Measurements from ENCODE around the gene SMARCA2. TPM values are rescaled to one million over a fixed set of nuclear protein-coding genes. Genes with fewer than 3 reads are reported as not detected.
A peak's percentile ranks its signal among the peaks of the same experiment; 100 is the strongest.

SMARCA2 gene
- total RNA-seq, 2 experiments from 2014 or later: 243 to 245 TPM

DNA sequence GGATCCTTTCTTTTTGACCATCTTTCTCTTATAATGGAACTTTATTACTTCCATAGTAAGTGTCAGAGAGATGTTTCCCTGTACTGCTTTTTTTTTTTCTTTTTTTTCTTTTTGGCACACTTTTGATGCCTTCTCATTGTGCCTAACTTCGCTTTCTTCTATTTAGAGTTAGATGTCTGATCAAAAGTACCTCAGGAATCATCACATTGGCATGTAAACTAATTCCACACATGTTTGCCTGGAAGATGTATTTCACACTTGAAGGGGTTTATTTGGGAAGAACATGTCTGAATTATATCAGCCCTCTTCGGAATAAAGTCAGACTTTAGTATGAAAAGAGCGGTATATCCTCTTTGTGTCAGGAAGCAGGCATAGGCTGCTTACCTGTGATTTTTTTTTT lies 35.1 kb downstream of the SMARCA2 start:
- peaks cover 65% of the 10 kb centered on the region for H3K36me3 Mint-ChIP-seq (ENCODE audit: low read depth)
- ChIA-PET POLR2A (interaction anchor here (0.7 kb wide), 1 partner anchor 131 kb away, joined by 3 read pairs; no protein-coding TSS in a partner anchor), CTCF (no interaction called here)
- H3K4me3 Mint-ChIP-seq: no peak overlapping the region
- no peak overlapping the region for H3K27ac Mint-ChIP-seq
- H3K27me3 Mint-ChIP-seq (ENCODE audit: low read depth): no peaks in the 10 kb centered on the region
- DNase-seq: no peak
- no peaks in the 10 kb centered on the region for H3K9me3 Mint-ChIP-seq (ENCODE audit: insufficient read depth)
- ATAC-seq: no peak
- peaks cover 41% of the 10 kb centered on the region for H3K4me1 Mint-ChIP-seq (ENCODE audit: low read depth)

DNA sequence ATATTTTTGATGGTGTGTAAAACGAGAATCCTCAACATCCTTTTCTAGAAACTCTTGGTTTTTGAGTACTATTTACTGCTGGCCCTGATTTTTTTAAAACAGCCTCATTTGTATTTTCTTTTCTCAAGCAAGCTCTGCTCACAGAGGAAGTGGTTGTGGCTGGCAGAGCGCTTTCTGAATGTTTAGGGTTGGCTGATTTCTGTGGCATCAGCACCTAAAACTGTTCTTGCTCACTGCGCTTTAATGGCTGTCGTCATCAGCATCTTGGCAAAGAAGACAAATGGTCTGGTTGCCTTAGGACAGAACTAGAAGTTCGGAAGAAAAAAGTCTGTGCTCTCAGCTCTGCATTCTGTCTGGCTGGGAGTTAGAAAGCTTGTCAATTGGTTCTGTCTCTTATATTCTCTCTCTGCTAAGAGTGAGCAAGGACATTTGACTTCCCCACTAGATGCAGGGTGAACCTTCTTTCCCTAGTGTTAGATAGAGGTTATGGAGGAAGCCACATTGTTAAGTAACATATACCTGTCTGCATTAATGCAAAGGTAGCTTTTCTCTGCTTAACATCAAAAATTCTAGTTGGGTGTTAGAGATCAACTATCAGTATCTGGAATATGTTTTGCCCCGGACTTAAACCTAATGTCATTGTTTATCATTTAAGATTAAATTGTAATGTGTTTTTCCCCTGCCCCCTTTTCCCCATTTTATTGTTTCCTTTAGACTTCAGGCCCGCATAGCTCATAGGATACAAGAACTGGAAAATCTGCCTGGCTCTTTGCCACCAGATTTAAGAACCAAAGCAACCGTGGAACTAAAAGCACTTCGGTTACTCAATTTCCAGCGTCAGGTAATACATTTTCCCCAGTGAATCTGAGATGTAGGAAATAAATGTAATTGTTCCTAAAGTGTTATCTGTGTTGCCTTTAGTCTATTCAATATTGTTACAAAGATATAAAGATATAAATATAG lies 39.0 kb downstream of the SMARCA2 start:
- Mint-ChIP-seq H3K36me3 (ENCODE audit: low read depth) (peaks cover 69% of the 10 kb centered on the region), H3K4me3 (peak overlapping the region; percentile 51), H3K27ac (peak overlapping the region; percentile 90), H3K4me1 (ENCODE audit: low read depth) (peaks cover 40% of the 10 kb centered on the region), H3K27me3 (ENCODE audit: low read depth) (no peaks in the 10 kb centered on the region), H3K9me3 (ENCODE audit: insufficient read depth) (no peaks in the 10 kb centered on the region)
- POLR2A ChIA-PET: interaction anchor here (3.6 kb wide), 1 partner anchor 38 kb away, joined by 39 read pairs; the partner anchor contains the start of gene SMARCA2
- CTCF ChIA-PET: interaction anchor here (0.9 to 2.4 kb wide), 6 partner anchors 8 to 114 kb away, joined by 3 to 13 read pairs (median 4); no protein-coding TSS in a partner anchor
- DNase-seq (peak; percentile 88), ATAC-seq (peak; percentile 98)

DNA sequence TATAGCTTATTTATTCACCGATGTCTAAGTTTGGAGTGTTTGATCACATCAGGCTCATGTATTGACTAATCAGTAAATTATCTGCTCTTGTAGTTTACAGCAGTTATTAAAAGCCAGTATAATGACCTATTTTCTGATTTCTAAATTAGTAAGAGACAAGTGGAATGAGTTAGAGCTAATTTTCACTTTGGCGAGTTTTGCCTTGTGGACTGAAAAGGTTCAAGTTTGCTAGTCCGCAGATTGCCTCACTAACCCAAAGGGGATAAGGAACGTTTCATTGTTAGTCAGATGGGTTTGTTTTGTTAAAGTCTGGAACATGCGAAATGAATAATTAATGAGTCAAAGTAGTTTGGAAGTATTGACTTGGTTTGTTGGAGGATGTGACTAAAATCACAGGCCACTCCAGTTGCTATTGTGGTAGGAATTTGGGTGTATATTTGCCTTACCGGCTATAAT lies 40.1 kb downstream of the SMARCA2 start:
- POLR2A ChIA-PET: interaction anchor here (3.6 kb wide), 1 partner anchor 39 kb away, joined by 39 read pairs; the partner anchor contains the start of gene SMARCA2
- no peaks in the 10 kb centered on the region for H3K9me3 Mint-ChIP-seq (ENCODE audit: insufficient read depth)
- peaks cover 43% of the 10 kb centered on the region for H3K4me1 Mint-ChIP-seq (ENCODE audit: low read depth)
- peaks cover 69% of the 10 kb centered on the region for H3K36me3 Mint-ChIP-seq (ENCODE audit: low read depth)
- H3K27ac Mint-ChIP-seq: no peak overlapping the region
- DNase-seq: no peak
- no peak for ATAC-seq
- no peak overlapping the region for H3K4me3 Mint-ChIP-seq
- H3K27me3 Mint-ChIP-seq (ENCODE audit: low read depth): no peaks in the 10 kb centered on the region
- CTCF ChIA-PET: interaction anchor here (1.4 to 2.4 kb wide), 5 partner anchors 9 to 44 kb away, joined by 3 to 13 read pairs (median 5); no protein-coding TSS in a partner anchor

DNA sequence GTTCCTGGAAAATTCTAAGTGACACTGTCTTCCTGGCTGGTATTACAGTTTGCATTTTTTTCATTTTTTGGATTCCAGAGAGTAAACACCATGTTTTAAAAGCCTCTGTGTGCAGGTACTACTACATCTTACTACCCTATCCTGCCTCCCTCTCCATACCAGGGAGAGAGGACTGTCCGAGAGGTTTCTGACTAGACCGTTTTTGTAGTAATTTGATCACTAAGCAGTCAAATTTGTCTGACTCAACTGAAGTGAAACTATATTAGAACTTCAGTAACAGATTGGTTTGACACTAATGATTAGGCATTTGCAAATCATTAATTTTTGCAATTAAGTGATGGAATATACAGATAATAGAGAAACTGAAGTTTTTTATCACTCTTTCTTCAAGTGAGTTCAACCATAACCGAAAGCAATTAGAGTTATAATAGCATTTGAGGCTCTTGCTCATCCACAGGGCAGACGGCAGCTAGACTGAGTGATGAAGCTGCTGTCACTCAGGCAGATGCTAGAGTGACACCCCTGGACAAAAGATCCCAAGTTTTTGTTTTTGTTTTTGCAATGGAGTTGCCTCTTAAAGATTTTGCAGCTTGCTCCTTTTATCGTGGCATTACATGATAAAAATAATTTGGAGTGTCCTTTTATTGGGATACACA lies 44.3 kb downstream of the SMARCA2 start:
- Mint-ChIP-seq H3K4me1 (ENCODE audit: low read depth) (peaks cover 19% of the 10 kb centered on the region), H3K36me3 (ENCODE audit: low read depth) (peaks cover 76% of the 10 kb centered on the region), H3K9me3 (ENCODE audit: insufficient read depth) (no peaks in the 10 kb centered on the region), H3K27ac (no peak overlapping the region), H3K27me3 (ENCODE audit: low read depth) (no peaks in the 10 kb centered on the region), H3K4me3 (no peak overlapping the region)
- no peak for DNase-seq
- ChIA-PET CTCF (no interaction called here), POLR2A (no interaction called here)
- no peak for ATAC-seq

DNA sequence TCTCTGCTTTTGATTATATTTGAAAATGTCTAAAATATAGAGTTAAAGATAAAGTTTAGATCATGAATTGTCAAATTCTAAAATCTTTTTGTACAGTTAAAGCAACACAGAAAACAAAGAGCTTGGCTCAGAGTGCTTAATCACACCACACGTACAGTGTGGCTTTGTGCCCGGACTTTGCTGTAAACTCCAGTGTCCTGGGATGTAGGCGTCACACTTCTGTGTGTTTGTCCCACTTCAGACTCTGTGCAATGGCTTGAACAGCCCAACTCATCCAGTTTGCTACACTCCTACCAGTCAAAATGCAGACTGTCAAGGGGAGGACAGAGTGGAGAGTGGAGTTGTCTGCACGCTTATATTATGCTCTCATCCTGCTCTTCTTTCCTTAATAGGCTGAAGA lies 45.3 kb downstream of the SMARCA2 start:
- DNase-seq: no peak
- Mint-ChIP-seq H3K4me1 (ENCODE audit: low read depth) (peaks cover 11% of the 10 kb centered on the region), H3K36me3 (ENCODE audit: low read depth) (peaks cover 74% of the 10 kb centered on the region), H3K27me3 (ENCODE audit: low read depth) (no peaks in the 10 kb centered on the region), H3K27ac (no peak overlapping the region), H3K4me3 (no peak overlapping the region), H3K9me3 (ENCODE audit: insufficient read depth) (no peaks in the 10 kb centered on the region)
- ChIA-PET POLR2A (no interaction called here), CTCF (interaction anchor here (1.2 to 1.7 kb wide), 2 partner anchors 20 to 46 kb away, joined by 4 to 5 read pairs; no protein-coding TSS in a partner anchor)
- ATAC-seq: no peak

DNA sequence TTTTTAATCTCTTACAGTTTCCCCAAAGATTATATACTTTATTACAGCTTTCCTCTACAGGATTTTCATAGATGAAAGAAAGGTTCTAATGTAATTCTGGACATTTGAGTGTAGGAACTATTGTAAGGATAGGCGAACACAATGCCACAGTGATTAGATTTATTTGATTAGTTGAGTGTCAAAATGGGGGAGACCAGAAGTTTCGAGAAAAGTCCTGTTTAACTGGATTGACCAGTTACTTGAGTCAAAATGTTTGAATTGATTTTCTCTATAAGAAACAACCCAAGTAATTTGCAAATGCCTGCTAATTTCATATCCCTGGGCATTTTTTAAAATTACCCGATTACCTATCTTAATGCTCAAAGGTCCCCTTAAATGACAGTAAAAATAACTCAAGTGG lies 50.6 kb downstream of the SMARCA2 start:
- Mint-ChIP-seq H3K4me1 (ENCODE audit: low read depth) (no peaks in the 10 kb centered on the region), H3K27ac (no peak overlapping the region), H3K27me3 (ENCODE audit: low read depth) (no peaks in the 10 kb centered on the region), H3K36me3 (ENCODE audit: low read depth) (peaks cover 56% of the 10 kb centered on the region), H3K4me3 (no peak overlapping the region), H3K9me3 (ENCODE audit: insufficient read depth) (no peaks in the 10 kb centered on the region)
- no peak for DNase-seq
- ChIA-PET POLR2A (no interaction called here), CTCF (interaction anchor here (0.7 to 1.5 kb wide), 6 partner anchors 11 to 338 kb away, joined by 3 to 6 read pairs (median 3); partner anchors contain the start of gene SMARCA2)
- ATAC-seq: no peak

DNA sequence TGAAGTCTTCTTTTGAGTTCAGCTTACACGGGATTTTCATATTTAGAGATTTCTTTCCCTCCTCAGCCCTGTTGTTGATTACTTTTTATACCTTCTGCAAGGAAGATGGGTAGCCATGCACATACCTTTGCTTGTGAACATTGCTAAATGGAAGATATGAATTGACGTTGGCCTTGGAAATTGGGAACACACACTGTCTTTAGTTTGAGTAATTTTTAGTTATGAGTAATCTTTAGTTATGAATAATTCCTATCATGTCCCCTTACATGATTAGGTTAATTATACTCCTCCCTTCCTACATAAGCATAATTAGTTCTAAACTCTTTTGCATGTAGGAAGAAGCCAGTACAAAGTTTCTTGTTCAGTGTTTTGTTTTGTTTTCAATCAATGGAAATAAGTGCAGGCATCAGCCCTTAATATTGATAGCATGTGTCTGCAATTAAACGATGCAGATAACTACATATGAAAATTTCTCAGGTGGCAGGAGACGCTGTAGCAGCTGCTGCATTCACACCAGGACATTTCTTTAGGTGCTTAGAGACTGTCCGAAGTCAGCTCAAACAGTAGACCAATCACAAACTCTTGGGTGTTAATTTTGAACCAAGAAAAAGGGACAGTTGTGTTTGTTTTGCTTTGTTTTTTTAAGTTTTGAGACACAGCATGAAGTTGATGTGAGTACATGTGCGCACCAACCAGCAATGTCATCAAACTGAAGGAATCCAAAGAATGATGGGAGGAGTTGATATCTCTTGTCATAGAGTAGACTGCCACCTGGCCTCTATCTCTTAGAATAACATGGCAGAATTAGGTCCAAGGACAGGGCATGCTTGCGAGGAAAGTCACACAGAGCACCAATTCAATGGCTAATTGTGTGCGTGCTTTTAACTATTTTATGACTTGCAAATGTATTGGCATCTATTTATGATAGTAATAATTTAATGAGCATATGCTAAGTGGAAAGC lies 51.4 kb downstream of the SMARCA2 start:
- no peaks in the 10 kb centered on the region for H3K9me3 Mint-ChIP-seq (ENCODE audit: insufficient read depth)
- DNase-seq: no peak
- no peak overlapping the region for H3K4me3 Mint-ChIP-seq
- ATAC-seq: no peak
- ChIA-PET CTCF (interaction anchor here (0.8 to 1.8 kb wide), 6 partner anchors 12 to 339 kb away, joined by 3 to 6 read pairs (median 4); partner anchors contain the start of gene SMARCA2), POLR2A (no interaction called here)
- H3K36me3 Mint-ChIP-seq (ENCODE audit: low read depth): peaks cover 54% of the 10 kb centered on the region
- no peaks in the 10 kb centered on the region for H3K27me3 Mint-ChIP-seq (ENCODE audit: low read depth)
- no peaks in the 10 kb centered on the region for H3K4me1 Mint-ChIP-seq (ENCODE audit: low read depth)
- peak overlapping the region; percentile 34 for H3K27ac Mint-ChIP-seq

DNA sequence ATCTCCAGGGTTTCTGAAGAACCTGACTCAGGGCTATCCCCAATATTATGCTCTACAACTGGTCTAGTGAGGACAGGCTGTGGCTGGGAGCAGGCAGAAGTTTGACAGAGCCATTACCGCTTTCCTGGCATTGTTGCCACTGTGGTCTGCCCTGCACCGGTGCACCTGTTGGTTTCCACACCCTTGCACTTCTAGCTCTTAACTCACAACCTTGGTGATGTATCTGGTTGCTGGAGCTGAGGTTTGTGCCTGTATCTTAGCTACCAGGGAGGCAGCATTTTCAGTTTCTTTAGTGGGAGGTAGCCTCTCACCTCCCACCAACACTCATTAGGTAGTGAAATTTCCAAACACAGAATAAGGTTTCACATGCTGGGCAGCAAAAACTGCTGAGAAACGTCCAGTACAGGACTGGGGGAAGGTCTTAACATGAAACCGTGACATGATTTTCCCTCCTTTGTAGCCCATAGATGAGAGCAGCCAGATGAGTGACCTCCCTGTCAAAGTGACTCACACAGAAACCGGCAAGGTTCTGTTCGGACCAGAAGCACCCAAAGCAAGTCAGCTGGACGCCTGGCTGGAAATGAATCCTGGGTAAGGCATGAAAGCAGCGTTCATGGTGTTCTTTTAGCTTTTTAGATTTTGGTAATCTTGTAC lies 57.7 kb downstream of the SMARCA2 start:
- H3K4me3 Mint-ChIP-seq: no peak overlapping the region
- no peaks in the 10 kb centered on the region for H3K9me3 Mint-ChIP-seq (ENCODE audit: insufficient read depth)
- no peak for DNase-seq
- H3K27ac Mint-ChIP-seq: peak overlapping the region; percentile 2
- H3K36me3 Mint-ChIP-seq (ENCODE audit: low read depth): peaks cover 78% of the 10 kb centered on the region
- no peaks in the 10 kb centered on the region for H3K4me1 Mint-ChIP-seq (ENCODE audit: low read depth)
- H3K27me3 Mint-ChIP-seq (ENCODE audit: low read depth): no peaks in the 10 kb centered on the region
- ChIA-PET POLR2A (no interaction called here), CTCF (interaction anchor here (1.8 kb wide), 1 partner anchor 14 kb away, joined by 6 read pairs; no protein-coding TSS in a partner anchor)
- no peak for ATAC-seq

DNA sequence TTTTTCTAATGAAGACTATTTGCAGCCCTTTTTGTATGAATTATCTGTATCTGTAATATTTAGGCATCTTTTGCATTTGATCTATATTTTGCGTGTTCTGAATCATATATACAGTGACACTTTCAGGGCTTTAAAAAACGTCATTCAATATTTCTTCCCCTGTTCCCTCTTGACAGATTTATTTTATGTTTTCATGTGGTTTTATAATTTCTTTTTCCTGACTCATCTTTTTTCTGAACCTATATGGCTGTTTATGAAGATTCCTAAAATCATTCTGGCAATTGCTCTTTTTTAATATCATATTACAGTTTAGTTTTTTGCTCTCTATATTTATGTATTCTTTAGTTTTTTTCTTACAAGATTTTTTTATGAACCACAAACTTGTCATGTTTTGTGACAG lies 67.6 kb downstream of the SMARCA2 start:
- DNase-seq (no peak), ATAC-seq (no peak)
- Mint-ChIP-seq H3K9me3 (ENCODE audit: insufficient read depth) (no peaks in the 10 kb centered on the region), H3K36me3 (ENCODE audit: low read depth) (peaks cover 77% of the 10 kb centered on the region), H3K27me3 (ENCODE audit: low read depth) (no peaks in the 10 kb centered on the region), H3K4me1 (ENCODE audit: low read depth) (peaks cover 4% of the 10 kb centered on the region), H3K4me3 (no peak overlapping the region), H3K27ac (no peak overlapping the region)
- ChIA-PET CTCF (no interaction called here), POLR2A (no interaction called here)

DNA sequence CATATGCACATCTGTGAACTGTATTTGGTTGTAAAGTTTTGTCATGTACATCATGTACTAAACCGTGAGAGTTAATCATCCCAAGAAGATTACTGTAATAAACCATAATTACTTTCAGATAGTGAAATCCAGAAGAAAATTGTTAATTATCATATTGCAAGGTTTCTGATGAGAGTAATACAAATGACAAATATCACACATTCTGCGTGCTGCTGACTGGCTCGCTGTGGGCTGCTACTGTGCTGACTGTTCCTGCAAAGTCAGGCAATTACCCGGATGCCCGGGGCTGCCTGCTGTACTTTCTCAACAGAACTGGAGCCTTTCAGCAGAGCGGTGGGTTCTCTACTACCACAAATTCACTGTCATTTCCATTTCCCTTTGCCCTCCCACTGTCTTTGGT lies 68.3 kb downstream of the SMARCA2 start:
- Mint-ChIP-seq H3K4me1 (ENCODE audit: low read depth) (peaks cover 8% of the 10 kb centered on the region), H3K27ac (no peak overlapping the region), H3K27me3 (ENCODE audit: low read depth) (no peaks in the 10 kb centered on the region), H3K36me3 (ENCODE audit: low read depth) (peaks cover 77% of the 10 kb centered on the region), H3K4me3 (no peak overlapping the region), H3K9me3 (ENCODE audit: insufficient read depth) (no peaks in the 10 kb centered on the region)
- ChIA-PET POLR2A (no interaction called here), CTCF (no interaction called here)
- no peak for ATAC-seq
- DNase-seq: no peak
